HG02884 (cell line): ENCODE measurements around the gene STAB2.
A peak's percentile ranks its signal among the peaks of the same experiment; 100 is the strongest.

Source experiments
- ATAC-seq: cut with Tn5 transposase; IDR thresholded peaks from one replicate; pipeline ENCODE4 v1.9.1; 2021; ENCODE audit warnings: mild to moderate bottlenecking, moderate library complexity; ENCODE audit not compliant: unreplicated experiment

Gene STAB2, protein sequence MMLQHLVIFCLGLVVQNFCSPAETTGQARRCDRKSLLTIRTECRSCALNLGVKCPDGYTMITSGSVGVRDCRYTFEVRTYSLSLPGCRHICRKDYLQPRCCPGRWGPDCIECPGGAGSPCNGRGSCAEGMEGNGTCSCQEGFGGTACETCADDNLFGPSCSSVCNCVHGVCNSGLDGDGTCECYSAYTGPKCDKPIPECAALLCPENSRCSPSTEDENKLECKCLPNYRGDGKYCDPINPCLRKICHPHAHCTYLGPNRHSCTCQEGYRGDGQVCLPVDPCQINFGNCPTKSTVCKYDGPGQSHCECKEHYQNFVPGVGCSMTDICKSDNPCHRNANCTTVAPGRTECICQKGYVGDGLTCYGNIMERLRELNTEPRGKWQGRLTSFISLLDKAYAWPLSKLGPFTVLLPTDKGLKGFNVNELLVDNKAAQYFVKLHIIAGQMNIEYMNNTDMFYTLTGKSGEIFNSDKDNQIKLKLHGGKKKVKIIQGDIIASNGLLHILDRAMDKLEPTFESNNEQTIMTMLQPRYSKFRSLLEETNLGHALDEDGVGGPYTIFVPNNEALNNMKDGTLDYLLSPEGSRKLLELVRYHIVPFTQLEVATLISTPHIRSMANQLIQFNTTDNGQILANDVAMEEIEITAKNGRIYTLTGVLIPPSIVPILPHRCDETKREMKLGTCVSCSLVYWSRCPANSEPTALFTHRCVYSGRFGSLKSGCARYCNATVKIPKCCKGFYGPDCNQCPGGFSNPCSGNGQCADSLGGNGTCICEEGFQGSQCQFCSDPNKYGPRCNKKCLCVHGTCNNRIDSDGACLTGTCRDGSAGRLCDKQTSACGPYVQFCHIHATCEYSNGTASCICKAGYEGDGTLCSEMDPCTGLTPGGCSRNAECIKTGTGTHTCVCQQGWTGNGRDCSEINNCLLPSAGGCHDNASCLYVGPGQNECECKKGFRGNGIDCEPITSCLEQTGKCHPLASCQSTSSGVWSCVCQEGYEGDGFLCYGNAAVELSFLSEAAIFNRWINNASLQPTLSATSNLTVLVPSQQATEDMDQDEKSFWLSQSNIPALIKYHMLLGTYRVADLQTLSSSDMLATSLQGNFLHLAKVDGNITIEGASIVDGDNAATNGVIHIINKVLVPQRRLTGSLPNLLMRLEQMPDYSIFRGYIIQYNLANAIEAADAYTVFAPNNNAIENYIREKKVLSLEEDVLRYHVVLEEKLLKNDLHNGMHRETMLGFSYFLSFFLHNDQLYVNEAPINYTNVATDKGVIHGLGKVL (N-terminal part only)

DNA sequence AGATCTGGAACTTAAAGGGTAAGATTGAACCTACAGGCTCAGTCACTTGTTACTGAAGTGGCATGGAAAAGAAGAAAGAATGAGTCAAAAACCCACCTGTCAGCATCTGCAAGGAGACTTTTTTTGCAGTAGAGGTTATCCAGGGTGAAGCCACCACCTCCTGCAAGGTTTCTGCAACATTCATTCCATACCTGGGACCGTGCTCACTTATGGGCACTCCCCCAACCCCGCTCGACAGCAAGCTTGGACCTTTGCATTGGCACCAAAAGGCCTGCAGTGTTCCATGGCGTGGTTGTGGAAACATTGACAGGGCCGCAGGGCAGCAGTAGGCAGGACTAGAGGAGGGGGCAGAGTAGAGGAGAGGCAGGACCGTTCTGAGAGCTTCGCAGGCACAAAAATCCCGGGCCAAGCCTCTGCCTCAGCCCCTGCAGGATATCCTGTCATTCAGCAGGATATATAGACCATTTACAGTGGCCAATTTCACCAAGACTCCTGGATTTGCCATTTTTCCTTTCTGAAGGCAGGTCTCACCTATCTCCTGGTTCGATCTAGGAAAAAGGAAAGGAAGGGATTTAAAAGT, at the start of gene STAB2:
Gene STAB2 (plus strand): TSS at position 483 of the 580 bp plus-strand sequence. CDS start 204 bp downstream, outside the sequence.
- no peak for ATAC-seq

DNA sequence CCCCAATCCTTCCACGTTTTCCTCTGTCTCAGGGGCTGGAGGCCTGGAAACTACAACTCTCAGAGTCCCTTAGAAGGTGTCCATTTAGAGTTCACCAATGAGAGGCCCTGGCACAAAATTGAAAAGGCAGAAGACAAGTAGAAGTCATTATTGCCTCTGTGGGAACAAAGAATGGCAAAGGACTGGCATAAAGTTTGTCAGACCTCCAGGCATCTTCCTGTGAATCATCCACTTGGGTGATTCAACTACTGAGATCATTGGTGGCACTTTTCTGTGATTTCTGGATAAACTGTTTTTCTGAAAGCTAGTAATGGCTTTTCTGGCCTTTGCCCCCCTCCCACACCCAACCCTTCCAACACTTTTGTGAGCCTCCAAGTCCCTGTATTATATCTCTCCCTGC, 48.7 kb upstream of the STAB2 start:
- no peak for ATAC-seq

DNA sequence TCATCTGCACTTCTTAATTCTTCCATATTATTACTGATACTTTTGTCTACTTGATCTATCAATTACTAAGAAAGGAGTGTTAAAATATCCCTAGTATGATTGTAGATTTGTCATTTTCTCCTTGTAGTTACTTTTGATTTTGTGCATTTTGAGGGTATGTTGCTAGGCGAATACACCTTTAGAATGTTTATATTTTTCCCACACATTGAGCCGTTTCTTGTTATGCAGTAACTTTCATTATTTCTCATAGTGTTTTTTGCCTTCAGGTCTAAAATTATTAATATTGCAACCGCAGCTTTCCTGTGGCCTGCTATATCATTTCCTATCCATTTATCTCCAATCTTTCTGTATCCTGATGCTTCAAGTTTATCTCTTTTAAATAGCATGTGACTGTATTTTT, 46.8 kb upstream of the STAB2 start:
- ATAC-seq = no peak

DNA sequence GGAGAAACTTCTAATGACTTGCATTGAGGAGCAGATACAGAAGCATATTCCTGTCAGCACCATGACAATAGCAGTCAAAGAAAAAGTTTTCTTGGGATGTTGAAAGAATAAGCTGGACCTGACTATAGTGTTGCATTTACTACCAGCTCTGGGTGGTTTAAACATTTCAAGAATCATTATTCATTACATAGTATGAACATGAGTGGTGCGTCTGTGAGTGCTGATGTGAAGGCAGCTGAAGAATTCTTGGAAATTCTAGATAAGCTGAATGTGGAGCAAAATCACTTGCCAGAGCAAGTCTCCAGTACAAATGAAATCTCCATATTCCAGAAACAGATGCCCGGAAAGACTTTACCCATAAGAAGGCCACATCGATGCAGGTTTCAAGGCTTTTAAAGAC, 45.0 kb upstream of the STAB2 start:
- no peak for ATAC-seq

DNA sequence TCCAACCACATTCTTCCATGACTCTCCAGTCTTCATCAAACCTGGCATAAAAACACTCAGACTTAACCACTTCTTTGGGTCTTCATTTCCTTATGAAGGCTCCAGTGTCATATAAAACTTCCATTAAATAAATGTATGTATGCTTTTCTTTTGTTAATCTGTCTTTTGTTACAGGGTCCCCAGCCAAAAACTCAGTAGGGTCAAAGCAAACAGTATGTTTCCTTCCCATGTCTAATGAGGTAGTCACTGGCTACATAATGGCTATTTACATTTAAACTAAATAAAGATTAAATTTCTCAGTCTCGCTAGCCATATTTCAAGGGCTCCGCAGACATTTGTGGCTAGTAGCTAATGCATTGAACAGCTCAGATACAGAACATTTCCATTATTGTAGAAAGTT, 40.1 kb upstream of the STAB2 start:
- ATAC-seq = no peak

DNA sequence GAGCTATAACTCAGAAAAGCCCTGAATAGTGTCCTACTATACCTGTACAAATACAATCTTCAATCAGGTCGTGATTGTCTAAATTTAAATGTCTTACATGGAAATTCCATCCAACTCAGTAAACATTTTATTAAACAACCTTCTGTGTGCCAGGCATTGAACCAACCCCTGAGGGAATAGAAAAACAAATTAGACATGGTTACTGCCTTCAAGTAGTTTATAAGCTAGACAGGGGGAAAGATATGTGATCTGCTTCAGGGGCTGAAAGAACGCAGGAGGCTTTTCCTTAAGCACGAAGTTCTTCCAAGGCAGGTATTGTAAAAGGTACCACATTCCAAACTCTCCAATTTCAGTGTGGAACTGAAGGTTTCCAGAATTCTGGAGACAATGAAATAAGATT, 39.7 kb upstream of the STAB2 start:
- no peak for ATAC-seq

DNA sequence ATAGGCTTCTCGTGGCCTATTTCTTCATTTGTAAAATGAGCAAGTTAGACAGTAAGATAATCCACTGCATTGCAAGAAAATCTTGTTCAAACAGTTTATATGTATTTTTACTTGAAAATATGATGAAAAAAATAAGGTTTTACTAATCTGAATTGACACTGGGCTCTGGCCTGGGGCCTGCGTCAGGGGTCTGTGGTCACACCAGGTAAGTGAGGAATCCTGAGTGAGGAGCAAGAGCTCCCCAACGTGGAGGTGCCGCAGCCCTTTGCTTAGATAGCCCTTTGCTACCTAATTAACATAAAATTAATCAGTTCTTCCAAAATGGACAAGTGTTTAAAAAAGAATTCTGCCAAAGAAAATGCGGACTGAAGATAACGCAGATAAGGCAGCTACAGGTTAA, 39.1 kb upstream of the STAB2 start:
- no peak for ATAC-seq

DNA sequence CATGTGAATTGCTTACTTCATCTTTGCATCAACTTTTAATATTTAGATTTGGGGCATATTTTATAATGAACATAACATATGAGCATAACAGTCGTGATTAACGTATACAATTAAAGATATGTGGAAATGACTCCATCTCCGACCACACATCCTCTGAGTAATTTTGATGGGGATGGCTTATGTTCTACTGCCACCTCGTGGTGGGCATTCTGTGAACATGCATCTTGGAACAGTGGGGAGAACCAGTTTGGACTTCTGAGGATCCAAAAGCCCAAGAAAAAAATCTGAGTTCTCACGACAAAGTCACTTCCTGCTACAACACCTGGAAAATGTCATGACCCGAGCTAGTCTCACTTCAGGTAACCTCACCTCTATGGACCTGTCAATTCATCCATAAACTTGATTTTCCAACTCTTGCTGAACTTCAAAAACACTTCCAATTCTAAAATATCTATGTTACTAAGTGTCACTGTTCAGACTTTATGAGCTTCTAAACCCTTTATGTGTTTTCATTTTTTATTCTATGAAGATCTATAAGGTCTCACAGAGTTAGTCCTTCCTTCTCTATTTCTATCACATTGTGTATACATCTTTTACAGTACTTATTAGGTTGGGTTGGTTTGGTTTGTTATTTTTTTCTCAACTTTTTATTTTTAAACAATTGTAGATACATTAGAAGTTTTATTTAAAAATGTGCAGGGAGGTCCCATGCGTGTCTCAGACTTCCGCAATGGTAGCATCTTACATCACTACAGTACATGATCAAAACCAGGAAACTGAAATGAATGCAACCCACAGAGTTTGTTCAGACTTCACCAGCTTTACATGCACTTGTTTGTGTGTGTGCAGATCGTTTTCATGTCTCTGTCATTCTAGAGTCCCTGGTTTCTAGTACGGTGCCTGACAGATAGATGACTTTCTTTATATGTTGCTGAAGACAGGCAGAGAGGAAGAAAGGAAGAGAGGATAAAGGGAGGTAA, 38.2 kb upstream of the STAB2 start:
- peak; percentile 88 for ATAC-seq

DNA sequence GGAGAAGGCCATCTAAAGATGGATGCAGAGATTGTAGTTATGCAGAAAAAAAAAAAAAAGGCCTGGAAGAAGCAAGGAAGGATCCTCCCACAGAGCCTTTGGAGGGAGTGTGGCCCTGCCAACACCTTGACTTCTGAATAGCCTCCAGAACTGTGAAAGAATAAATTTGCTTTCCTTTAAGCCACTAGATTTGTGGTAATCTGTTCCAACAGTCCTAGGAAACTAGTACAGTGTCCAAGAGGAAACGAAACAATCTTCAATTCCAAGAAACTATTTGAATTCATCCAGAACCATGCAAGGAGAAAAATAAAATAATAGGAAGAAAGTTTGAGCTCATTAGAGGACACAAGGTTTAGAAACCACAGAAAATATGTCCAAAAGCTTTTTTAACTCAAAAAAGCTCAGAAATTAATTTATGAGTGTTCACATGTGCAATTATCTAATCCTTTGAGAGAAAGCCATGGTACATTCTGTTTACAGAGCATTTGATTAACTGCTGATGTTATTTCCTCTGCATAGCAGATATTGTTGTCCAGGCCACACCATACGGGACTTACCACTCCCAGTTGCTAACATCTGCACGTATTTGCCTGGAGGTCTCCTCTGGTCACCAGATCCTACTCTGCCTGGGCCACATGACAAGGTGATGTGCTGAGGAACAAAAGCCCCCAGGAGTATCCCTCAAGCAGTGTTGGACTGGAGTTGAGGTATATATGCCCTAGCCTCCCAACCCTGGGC, 30.0 kb upstream of the STAB2 start:
- no peak for ATAC-seq

DNA sequence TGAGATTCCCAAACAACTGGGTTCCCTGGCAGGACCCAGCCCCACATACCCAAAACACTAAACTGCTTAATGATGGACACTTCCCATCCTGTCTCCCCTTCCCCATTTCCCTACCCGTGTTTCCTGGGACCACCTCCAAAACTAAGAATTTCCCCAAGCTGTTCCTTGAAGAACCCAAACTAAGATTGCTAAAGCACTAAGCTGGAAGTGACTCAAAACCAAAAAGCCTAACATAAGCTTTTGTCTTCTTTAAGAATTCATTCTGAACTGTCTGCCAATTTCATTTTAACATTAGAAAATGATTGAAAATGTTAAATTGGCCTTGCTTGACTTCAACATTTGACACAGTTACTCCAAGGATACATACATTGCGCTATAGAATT, 29.5 kb upstream of the STAB2 start:
- no peak for ATAC-seq

DNA sequence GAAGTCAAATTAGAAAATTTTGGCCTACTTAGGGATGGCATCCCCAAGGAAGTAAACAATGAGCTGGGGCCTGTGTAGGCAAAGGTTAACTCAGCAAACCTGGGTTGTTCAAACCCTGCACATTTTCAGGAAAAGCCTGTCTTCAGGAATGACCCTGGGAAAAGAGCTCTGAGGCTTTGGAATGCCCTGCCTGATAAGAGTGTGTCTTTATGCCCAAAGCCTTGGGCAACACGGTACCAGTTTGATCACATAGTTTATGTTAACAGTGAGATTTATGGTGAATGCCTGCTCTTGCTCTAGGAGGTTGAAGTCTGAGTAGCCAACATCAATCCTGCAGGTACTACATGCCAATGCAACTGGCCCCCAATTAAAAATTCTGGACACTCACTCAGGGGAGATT, 28.2 kb upstream of the STAB2 start:
- ATAC-seq = no peak

DNA sequence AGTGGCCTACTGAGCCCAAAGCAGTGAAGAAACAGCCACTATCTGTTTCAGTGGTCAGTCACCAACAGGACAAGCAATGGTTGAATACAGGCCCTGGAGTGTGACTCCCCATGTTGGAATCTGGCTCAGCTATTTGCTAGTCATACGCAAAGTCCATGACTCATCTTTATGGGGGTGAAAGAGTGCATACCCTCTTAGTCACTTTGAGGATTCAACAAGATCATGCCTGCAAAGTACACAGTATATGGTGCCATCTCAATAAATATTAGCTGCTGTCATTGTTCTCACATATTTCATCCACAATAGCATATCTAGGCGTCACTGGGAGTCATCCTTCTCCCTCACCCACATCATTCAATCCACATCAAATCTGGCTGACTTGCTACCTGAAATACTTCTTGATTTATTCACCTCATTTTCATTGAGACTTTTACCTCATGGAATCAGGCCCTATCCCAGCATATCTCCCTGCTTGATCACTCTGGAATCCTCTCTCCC, 26.4 kb upstream of the STAB2 start:
- no peak for ATAC-seq

DNA sequence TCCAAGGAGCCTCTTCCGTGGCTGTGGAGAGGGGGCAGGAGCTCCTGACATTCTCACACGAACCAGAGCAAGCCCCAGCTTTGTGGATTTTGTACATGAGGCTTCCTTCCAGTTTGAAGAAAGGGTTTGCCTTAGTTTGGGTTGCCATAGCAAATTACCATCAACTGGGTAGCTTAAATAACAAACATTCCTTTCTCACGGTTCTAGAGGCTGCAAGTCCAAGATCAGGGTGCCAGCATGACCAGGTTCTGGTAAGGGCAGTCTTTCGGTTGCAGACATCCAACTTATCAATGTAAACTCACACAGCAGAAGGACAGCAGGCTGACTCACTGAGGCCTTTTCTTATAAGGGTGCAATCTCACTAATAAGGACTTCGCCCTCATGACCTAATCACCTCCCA, 25.9 kb upstream of the STAB2 start:
- no peak for ATAC-seq

DNA sequence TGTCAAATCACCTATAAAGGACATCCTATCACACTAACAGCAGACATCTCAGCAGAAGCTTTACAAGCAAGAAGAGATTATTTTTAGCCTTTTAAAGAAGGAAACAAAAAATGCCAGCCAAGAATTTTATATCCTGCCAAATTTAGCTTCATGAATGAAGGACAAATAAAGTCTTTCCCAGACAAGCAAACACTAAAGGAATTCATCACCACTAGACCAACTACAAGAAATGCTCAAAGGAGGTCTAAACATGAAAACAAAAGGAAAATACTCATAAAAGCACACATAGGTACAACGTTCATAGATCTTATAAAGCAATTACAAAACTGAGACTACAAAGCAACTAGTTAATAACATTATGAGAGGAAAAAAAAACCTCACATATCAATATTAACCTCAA, 20.7 kb upstream of the STAB2 start:
- ATAC-seq = no peak

DNA sequence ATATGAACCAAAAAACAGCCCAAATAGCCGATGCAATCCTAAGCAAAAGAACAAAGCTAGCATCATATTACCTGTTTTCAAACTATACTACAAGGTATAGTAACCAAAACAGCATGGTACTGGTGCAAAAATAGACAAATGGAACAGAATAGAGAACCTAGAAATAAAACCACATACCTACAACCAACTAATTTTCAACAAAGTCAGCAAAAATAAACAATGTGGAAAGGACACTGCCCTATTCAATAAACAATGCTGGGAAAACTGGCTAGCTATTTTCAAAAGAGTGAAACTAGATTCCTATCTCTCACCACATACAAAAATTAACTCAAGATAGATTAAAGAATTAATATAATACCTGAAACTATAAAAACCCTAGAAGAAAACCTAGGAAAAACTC, 17.8 kb upstream of the STAB2 start:
- ATAC-seq = no peak

DNA sequence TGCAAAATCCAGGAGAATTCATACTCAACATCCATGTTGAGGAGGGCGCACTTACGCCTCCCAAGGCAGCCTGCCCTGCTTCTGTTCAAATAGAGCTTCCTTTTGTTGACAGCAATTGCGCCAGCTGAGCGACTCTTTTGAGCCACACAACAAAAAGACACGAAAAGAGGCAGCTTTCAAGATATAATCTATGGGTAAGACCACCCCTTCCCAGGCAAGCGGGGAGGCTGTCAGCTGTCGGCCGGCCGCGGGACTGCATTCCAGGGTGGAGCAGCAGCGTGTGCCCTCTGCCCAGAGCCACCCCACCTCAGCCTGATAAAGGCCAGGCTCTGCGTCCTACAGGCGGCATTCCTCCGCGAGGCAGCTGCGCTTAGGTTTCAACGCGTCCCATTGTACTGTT, 15.8 kb upstream of the STAB2 start:
- ATAC-seq = no peak

DNA sequence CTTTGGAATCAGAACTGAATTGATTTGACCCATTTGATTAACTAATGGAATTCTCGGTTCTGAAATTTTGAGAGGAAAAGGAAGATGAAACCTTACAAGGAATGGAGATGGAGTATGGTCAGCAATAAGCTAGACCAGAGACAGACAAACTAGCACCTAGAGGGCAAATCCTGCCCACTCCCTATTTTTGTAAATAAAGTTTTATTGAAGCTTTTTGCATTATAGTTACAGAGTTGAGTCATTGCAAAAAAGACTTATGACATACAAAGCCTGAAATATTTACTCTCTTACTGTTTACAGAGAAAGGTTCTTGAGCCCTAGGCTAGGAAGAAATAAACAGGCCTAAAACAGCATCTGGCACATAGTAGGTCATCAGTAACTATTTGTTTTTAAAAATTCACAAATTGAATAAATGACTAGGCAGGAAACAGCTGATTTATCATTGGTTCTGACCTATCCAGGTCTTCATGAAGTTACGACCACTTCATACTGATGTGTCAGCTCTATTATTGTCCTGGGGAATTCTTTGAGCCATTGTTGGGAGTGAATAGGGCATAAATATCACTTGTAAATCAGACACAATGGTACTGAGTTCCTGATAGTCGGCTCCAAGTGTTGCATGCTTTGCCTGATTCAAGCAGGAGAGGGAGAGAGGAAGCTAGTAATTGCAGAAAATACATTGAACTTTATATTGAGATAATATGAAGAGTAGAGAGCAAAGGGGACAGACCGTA, 14.6 kb upstream of the STAB2 start:
- ATAC-seq = no peak

DNA sequence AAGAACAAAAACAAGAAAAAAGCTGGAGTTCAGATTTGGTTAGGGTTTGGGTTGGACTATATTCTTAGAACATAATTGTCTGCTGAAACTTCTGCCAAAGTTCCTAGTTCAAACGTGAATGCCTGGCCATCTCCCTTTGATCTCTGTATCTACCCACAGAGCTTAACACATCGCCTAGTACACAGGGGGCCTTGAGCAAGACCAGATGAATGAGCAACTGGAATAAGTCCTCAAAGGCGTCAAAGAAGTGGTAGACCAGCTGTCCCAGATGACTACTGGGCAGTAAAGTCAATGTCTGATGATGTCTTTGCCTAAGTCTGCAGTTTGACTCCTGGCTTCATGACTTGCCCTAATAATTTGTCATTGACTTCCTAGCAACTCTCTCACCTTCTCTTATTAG, 13.9 kb upstream of the STAB2 start:
- ATAC-seq = no peak
